Caki2 (cell line): ENCODE results near the gene JPH3. TPM values are rescaled to one million over a fixed set of nuclear protein-coding genes. Genes with fewer than 3 reads are reported as not detected.
A peak's percentile ranks its signal among the peaks of the same experiment; 100 is the strongest.

Source experiments
- DNase-seq: peaks from one replicate; pipeline ENCODE4 v3.0.0-alpha.2; 2015; ENCODE audit warnings: low read depth
- in situ Hi-C: cut with HindIII; loops from 2 replicates; pipeline ENCODE4 v1.10.0; 2016; ENCODE audit warnings: low sequenced_read_pairs, low pct_unique_long_range_greater_than_20kb, mixed read lengths
- total RNA-seq: library from RNA; depleted of rRNA; stranded (reverse); fragments of >200 nt; shearing (Covaris generic); gene quantifications from 2 replicates; pipeline ENCODE4 v1.2.3, GENCODE V29; 2014; ENCODE audit warnings: low replicate concordance

Gene JPH3
- total RNA-seq, 1 experiment from 2014 or later: 0.03 TPM

GRCh38 chr16:87592018-87592712, 10.1 kb upstream of the JPH3 start:
- DNase-seq: no peak
- in situ Hi-C loops: no loop called here

GRCh38 chr16:87593710-87594258, 8.5 kb upstream of the JPH3 start:
- in situ Hi-C loops: no loop called here
- DNase-seq: no peak

GRCh38 chr16:87595712-87596111, 6.6 kb upstream of the JPH3 start:
- in situ Hi-C loops: no loop called here
- DNase-seq: no peak

- no peak for DNase-seq
- in situ Hi-C loops: no loop called here
These were observed 4.9 kb upstream of the JPH3 start for GRCh38 chr16:87597324-87597830.

GRCh38 chr16:87598431-87598830, 3.9 kb upstream of the JPH3 start:
- no peak for DNase-seq
- in situ Hi-C loops: no loop called here

GRCh38 chr16:87600246-87600645, 2.1 kb upstream of the JPH3 start:
- no peak for DNase-seq
- in situ Hi-C loops: no loop called here

GRCh38 chr16:87601401-87601981, 817 bp upstream of the JPH3 start:
- in situ Hi-C loops: no loop called here
- no peak for DNase-seq

GRCh38 chr16:87602821-87603683, 744 bp downstream of the JPH3 start:
- in situ Hi-C loops: no loop called here
- no peak for DNase-seq

GRCh38 chr16:87603684-87604633, 1.7 kb downstream of the JPH3 start:
- DNase-seq: no peak
- in situ Hi-C loops: no loop called here

GRCh38 chr16:87604634-87605111, 2.4 kb downstream of the JPH3 start:
- in situ Hi-C loops: no loop called here
- DNase-seq: no peak

GRCh38 chr16:87607223-87607622, 4.9 kb downstream of the JPH3 start:
- no peak for DNase-seq

GRCh38 chr16:87607871-87608270, 5.6 kb downstream of the JPH3 start:
- no peak for DNase-seq
- in situ Hi-C loops: no loop called here

More at GRCh38 chr16:87607223-87607622, 4.9 kb downstream of the JPH3 start:
- in situ Hi-C loops: no loop called here

GRCh38 chr16:87608400-87608985, 6.2 kb downstream of the JPH3 start:
- DNase-seq: peak; percentile 69
- in situ Hi-C loops: no loop called here

- in situ Hi-C loops: no loop called here
- DNase-seq: no peak
These were observed 7.7 kb downstream of the JPH3 start for GRCh38 chr16:87610026-87610425.

- in situ Hi-C loops: no loop called here
These were observed 9.1 kb downstream of the JPH3 start for GRCh38 chr16:87611456-87611855.

GRCh38 chr16:87613961-87614360, 11.7 kb downstream of the JPH3 start:
- in situ Hi-C loops: no loop called here
- no peak for DNase-seq

More at GRCh38 chr16:87611456-87611855, 9.1 kb downstream of the JPH3 start:
- no peak for DNase-seq

GRCh38 chr16:87615621-87616041, 13.3 kb downstream of the JPH3 start:
- in situ Hi-C loops: no loop called here
- no peak for DNase-seq
